ENCODE results near the gene KCND3.
"Not testable (repeated sequence)": the region's sequence is repeated elsewhere in the genome, so short reads cannot be mapped to it uniquely, and the experiment has no call there.

Gene KCND3

DNA sequence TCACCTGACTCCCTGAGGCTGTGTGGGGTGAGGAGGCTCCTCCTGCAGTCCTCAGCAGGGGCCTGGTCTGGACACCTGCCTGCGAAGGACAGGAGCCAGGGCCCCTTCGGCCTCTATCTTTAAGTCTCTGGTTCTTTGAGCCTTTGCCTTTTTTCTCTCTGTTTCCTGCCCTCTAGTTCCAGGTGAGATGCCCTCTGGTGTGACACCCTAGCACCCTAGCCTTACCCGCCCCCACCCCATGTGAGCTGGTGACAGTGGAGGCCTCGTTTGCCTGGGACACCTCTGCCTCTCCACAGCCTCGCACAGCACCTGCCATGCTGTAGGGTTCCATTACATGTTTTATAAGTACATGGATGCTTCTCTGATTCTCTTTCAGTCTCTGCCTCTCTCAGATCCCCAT lies 186.5 kb downstream of the KCND3 start:
- no peak for DNase-seq

DNA sequence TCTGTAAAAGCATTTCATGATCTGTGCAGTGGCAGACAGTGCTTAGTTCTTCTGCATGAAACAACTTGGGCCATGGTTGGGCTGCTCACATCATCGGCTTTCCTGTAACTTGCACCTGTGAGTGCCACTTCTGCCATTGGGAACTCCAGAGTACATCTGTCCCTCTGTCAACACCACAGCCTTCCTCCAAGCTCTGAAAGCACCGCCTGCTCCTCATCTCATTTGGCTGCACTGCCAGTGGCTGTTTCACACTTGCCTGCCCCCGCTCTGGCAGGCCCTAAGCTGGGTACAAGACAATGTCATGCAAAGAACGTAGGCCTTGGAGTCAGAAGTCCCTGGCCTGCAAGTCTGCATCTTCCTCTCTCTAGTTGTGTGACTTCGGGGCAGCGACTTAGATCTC lies 187.4 kb downstream of the KCND3 start:
- no peak for DNase-seq

DNA sequence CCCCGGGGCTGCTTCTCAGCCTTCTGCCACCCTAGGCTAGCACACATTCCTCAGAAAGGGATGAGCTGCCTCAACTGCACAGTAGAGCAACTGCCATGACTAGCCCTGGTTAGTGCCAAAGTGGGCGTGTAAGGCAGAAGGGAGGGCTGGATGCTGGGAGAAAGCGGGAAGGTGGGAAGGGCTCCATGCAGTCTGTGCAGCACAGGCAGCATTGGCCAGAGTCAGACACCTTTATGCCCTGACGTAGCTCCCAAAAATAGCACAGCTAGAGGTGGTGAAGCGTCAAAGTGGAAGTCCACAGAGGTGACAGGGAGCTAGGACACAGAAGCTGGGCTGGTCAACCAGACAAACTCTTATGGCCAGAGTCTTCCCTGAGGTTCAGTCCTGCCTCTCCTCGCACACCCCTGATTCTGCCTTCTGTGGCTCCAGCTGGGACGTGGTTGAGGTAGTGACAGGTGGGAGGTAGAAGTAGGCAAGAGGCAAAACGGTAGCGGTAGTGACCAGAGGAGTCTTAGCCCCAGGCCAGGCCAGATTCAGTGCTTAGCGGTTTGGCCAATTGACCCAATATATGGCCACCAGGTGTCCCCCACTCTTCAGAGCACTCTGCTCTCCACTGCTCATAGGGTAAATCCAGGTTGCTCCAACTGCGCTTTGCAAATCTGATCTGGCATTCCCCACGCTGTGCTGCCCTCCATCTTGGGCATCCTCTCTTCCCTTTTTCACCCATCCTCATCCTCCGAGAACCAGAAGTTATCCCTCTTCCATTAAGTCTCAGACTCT lies 188.2 kb downstream of the KCND3 start:
- peak; percentile 40 for DNase-seq

DNA sequence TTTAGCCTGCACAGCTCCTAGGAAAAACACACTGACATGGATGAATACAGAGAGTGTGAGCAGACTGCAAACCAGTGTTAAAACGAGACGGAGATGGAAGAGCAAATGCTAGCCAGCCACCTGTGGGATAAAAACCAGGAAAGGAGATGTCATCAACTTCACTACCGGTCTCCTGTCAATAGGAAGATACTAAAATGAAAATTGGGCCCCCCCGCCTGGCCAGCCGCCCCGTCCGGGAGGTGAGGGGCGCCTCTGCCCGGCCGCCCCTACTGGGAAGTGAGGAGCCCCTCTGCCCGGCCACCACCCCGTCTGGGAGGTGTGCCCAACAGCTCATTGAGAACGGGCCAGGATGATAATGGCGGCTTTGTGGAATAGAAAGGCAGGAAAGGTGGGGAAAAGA lies 189.7 kb downstream of the KCND3 start:
- DNase-seq = not testable (repeated sequence)

DNA sequence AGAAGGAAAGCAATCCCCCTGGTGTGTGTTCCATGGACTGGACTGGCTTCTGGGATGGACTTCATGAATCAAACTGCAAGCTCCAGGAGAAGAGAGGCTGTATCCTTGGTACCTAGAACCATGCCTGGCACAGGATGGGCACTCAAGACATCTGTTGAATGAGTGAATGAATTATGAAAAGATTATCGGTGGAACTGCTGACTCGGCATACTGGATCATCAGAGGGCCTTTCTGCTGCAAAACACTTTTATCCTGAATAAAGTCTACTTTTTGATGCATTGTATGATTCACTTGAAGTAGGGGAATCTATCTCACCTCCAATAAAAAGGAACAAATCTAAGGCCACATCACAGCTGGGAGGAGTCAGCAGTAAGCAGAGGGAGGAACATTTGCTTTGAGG lies 190.9 kb downstream of the KCND3 start:
- DNase-seq = no peak

DNA sequence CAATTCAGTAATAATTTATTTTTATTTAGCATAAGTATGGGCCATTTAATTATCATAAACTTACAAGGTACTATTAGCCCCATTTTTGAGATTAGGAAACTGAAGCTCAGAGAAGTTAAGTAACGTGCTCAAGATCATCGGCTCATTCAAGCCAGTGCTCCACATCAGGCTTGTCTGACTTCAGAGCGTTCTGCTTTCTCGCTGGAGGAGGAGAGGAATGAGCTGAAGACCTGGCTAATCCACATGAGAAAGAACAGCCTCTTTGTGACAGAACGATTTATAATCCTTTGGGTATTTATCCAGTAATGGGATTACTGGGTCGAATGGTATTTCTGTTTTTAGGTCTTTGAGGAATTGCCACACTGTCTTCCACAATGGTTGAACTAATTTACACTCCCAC lies 194.1 kb downstream of the KCND3 start:
- peak; percentile 97 for DNase-seq

DNA sequence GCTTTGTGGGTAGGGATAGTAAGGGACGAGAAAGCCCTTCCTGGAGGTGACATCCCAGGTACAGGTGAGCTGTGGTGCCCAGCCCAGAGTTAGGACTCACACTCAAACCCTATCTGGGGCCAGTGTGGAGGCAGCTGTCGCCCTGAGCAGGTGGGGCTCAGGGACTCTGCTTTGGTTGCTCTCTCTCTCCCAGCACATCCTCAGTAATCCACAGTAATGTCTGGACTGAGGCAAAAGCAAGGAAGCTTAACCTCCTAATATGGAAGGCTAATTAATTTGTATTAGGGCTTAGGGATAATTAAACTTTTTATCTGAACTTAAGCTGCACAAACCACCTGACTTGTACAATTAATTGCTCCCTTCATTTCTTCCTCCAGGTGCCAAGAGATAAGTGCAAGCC lies 195.5 kb downstream of the KCND3 start:
- DNase-seq = peak; percentile 95

DNA sequence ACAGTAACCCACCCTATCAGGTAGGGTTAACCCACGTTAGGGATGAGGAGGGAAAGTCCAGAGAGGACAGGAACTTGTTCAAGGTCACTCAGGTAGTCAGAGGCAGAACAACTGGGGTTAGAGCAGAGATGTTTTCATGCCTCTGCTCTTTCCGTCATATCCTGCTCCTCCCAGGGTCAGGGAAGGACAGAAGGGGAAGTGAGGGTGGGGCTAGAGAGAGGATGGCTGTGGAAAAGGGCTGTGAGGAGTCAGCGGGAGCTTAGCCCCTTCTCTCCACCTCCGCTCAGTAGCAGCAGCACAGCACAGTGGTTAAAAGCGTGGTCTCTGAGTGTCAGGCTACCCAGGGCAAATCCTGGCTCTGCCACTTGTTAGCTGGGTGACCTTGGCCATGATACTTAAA lies 197.2 kb downstream of the KCND3 start:
- peak; percentile 58 for DNase-seq

DNA sequence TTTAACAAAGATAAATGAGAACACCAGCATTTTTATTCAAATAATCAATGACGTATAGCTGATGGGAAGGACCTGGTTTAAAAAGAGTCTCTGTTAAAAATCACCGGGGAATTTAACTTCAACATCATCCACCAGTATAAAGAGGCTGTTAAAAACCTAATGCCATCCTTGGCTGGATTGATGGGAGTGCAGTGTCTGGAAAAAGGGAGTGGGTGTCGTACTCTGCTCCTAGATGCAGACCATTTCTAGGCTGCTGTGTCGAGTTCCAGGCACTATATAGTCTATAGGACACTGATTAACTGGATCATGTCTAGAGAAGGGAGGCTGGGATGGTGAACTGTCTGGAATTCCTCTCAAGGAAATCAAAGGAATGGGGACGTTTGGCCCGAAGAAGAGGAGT lies 197.7 kb downstream of the KCND3 start:
- no peak for DNase-seq

DNA sequence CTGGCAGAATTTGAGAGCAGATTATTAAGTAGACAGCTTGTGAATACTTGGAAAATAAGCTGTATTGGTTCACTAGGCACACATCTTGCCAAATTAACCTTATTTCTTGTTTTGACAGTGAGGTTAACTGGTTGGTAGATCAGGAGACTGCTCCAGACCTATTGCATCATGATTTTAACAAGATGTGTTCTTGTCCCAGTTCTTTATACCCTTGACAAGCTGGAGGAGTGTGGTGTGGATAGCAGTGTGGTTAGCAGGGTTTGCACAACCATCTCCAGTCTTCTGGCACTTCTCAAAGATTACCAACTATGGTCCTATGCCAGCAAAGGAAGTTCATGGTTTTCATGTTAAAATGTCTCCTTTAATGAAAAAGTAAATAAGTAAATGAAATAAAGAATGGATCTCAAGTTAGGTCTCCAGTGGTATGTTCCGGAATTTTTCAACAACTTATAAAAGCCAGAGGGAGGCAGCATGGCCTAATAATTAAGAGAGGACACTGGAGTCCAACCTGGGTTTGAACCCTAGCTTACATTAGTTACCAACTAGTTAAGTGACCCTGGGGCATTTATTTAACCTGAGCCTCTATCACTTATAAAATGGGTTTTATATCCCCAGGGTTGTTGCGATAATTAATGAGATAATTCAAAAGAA lies 199.7 kb downstream of the KCND3 start:
- no peak for DNase-seq

DNA sequence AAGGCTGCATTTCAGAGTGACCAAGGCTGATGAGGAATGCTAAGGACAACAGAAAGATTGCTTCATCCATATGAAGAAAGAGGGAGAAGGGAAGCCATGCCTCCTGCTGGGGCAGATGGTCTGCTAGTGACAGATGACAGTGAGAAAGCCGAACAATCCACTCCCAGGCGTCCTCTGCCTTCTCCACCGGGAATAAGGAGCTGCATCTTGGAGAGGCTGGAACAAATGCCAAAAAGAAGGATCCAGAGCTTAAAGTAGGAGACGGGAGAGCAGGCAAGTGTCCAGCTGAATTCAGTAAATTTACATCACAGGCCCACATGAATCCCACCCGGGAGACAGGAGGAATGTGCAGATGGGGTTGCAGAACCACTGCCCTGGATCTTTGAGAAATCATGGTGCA lies 200.3 kb downstream of the KCND3 start:
- DNase-seq = peak; percentile 74

DNA sequence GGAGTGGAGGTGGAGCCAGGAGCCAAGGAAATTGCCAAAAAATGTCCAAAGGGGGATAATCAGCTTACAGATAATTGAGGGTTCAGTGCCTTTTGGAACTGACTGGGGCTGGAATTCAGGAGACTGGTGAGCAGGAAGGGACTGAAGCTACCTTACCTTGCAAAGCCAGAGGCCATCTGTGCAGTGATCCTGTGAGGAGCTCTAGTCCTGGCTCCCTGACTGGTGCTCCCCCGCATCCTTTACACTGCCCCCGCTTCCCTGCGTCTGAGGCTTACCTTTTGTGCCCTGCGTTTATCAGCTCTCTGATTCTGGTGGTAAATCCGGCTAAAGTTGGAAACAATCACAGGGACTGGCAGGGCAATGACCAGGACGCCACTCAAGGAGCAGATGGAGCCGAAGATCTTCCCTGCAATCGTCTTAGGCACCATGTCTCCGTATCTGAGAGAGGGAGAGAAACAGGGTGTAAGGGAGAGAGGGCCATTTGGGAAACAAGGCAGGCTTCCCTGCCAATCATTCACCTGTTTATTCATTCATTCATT lies 202.7 kb downstream of the KCND3 start:
- DNase-seq = peak; percentile 73

DNA sequence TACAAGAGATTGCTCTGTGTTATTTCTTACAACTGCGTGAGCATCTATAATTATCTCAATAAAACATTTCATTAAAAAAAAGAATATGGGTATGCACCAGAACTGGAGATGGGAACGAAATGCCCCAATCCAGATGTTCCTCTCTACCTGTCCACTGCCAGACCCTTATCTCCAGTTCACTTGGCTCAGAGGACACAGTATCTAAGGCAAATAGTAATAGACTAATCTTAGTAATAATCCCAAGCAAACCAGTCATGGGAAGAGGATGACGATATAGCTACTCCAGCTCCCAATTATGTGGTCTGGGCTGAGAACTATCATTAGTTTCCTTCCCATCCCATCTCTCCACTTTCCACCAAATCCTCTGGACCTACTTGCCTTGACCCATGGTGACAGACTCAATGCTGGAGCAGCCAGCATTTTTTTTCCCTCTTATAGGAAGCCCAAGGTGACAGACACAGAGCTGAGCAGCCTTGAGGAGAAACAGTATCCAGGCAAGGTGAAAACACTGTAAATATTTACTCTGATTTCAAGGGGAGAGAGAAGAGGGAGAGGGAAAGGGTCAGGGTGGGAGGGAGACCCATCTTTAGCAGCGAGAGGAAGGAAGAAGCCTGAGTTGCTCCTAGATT lies 205.1 kb downstream of the KCND3 start:
- no peak for DNase-seq

DNA sequence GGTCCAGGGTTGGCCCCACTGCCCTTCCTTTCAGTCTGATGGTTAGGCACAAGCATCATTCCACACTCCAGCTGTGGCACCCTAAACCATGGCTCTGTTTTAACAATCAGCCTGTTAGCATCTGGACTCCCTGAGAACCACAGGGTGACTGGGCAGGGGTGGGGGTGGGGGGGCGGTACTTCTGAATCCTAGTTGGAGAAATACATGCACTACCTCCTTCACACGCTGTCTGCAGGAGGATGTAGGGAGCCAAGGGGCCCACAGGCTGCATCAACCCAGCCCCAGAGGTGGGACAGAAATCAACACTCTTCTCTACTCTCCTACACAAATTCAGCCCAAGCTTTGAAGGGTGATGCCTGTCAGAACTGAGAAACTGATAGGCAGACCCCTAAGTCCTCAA lies 209.9 kb downstream of the KCND3 start:
- no peak for DNase-seq

DNA sequence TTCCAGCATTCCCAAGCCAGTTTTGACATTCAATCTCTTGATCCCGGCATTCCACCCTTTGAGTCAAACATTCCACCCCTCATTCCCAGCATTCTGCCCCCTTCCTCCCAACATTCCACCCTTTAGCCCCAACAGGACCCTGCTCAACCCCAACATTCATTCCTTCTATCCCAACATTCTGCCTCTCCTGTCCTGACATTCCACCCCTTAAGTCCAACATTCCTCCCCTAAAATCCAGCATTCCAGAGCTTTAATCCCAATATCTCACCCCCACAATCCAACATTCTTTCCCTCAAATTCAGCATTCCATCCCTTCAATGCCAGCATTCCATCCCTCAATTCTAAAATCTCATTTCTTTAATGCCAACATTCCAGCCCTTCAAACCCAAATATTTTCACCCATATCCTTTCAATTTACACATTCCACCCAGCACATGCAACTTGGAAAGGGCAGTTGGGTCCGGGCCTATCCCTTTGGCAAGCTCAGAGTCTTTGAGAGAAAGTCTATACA lies 210.9 kb downstream of the KCND3 start:
- DNase-seq = no peak

DNA sequence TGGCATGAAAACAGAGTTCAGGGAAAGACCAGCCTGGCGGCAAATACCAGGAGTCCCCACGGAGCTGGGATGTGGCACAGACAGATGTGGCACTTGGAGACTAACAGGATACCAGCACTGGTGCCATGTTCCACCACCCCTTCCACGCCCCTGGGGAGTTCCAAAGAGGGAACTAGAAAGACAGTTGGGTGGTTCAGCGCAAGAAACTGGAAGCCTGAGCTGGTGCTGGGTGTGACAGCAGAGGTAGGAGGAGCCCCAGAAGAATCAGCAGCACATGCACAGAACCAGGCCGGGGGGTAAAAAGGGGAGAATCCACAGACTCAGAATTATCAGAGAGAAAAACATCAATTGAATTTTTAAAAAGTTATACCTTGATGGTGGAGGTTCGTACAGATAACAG lies 211.4 kb downstream of the KCND3 start:
- no peak for DNase-seq

DNA sequence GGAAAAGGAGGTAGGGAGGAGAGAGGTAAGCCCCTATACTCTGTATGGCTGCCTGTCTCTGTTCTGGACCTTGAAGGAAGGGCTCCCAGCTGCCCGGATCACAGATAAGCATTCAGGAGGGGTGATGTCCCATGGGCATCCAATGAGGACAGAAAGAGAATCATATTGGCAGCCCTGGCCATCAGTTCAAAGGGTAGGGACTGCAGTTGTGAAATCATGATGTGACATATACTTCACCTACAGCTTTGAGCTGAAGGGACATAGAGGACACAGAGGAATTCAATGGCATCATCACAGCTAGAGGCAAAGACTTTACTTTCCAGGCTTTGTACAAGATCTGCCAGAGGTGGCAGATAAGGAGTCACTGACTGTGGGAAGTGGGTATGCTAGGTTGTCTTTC lies 212.2 kb downstream of the KCND3 start:
- DNase-seq = no peak

DNA sequence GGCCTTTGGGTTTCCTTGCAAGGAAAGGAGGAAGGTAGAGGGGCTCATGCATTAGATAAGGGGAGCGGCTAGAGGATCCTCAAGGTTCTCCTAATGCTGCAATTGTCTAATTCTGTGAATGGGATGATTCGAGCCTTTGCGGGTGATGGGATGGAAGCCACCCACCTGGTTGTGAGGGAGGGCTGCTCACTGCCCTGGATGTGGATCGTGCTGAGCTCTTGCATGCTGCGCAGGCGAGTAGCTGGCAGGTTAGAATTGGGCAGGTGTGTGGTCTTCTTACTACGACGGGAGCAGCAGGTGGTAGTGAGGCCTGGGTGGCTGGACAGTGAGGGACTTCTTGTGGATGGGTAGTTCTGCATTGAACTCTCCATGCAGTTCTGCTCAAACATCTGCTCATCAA lies 212.6 kb downstream of the KCND3 start:
- DNase-seq = no peak

DNA sequence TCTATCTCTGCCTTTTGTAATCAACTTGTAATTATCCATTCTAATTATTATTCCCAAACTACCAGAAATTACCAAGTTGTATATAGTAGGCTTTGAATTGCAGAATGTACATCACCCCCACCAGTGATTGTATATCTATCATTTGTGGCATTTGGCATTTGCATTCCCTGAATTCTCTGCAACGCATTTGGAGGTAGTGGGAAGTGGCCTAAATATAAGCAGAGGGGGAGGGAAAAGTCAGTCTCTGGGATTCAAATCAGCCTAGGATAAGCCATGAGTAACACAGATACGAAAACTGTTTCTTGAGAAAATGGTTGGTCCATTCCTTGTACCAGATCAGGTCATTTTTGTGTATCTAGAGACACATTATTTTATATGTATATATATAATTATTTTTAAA lies 213.1 kb downstream of the KCND3 start:
- DNase-seq = no peak

DNA sequence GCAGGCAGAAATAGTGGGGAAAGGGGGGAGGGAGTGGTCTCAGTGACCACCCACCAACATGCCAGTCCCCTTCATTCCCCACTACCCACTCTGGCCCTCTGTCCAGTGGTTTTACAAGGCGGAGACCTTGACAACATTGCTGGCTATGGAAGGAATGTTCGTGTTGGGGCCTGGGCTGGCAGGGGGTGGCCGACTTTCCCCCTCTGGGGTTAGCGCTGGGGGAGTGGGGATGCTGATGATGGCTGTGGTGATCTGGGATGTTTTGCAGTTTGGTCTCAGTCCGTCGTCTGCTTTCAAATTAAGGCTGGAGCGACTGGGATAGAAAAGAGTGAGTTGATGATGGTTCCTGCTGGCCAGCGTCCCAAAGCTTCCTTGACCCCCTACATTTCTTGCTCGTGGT lies 213.5 kb downstream of the KCND3 start:
- no peak for DNase-seq

DNA sequence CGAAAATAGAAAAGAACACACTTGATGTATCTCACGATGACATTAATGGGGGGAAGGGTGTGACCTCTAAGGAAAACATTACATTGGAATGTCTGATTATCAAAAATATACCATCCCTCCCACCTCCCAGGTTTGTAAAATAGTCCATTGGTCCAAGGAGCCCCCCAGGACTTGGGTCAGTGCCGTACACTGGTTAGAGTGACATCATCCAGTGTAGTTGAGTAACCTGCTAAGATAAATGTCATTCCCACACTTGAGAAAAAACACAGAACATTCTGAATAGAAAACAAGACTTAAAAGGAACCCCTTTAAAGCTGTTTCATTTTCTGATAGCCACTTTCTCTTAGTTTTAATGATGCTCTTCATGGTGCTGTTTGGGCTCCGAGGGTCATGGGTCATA lies 218.6 kb downstream of the KCND3 start:
- no peak for DNase-seq

DNA sequence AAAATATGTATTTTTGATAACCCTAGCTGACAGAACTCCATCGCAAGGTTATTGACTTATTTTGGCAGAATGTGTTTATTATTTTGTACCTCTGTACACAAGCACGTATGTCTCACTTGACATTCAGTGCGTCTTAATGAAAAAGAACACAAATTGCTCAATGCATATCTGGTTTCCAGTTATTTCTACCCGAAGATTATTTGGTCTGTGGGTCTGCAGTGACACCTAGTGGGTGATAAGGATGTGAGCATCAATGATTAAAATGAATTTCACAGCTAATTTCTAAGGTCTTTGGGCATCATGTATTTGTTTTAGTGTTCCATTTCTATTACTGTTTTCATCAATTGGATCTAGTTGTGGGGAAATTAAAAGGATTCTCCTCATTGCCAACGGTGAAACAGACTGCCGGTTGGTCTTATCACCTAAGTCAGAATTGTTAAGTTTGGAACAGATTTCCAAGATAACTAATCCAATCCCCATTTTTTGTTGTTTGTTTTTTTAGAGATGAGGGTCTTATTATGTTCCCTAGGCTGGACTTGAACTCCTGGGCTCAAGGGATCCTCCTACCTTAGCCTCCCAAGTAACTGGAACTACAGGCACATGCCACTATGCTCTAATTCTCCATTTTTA lies 219.8 kb downstream of the KCND3 start:
- DNase-seq = peak; percentile 78

DNA sequence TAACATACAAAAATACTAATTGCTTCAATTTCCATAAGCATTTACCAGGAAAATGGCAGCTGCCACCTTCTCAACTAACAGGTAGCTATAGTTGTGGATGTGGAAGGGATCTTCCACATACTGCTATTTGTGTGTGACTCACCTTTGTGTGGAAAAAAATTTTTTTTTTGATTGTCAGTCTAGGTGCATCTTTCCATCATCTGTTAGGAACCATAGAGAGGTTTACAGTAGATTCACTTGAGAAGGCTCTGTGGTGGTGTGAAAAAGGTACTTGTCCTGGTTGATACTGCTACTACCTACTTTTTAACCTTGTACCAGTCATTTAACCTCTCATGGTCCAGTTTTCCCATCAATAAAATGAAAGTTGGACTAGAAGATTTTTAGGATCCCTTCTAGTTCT lies 220.8 kb downstream of the KCND3 start:
- DNase-seq = no peak
